Effector memory CD4-positive, alpha-beta T cell (primary cell): ENCODE data around the gene OGFOD1.

Experiments used
- DNase-seq, 3 donors: peaks; one replicate each; pipeline ENCODE4 v3.0.0-alpha.2; 2020
- H3K27ac ChIP-seq: 2 replicates; pipeline ENCODE4 v1.7.0; 2013; ENCODE audit warnings: mild to moderate bottlenecking, low read length, moderate library complexity; ENCODE audit not compliant: insufficient read depth, poor library complexity, severe bottlenecking
- H3K27me3 ChIP-seq: replicated peaks from 2 replicates; pipeline ENCODE4 v1.7.0; 2013; ENCODE audit warnings: mild to moderate bottlenecking, low read length; ENCODE audit not compliant: insufficient read depth, control insufficient read depth, poor library complexity, severe bottlenecking
- H3K36me3 ChIP-seq: 2 replicates; pipeline ENCODE4 v1.7.0; 2013; ENCODE audit warnings: mild to moderate bottlenecking, low read length, moderate library complexity; ENCODE audit not compliant: control insufficient read depth, insufficient read depth
- H3K4me1 ChIP-seq: 2 replicates; pipeline ENCODE4 v1.7.0; 2013; ENCODE audit warnings: low read length, mild to moderate bottlenecking; ENCODE audit not compliant: control insufficient read depth, insufficient read depth, poor library complexity, severe bottlenecking
- H3K4me3 ChIP-seq: 2 replicates; pipeline ENCODE4 v1.7.0; 2013; ENCODE audit warnings: low read length, low read depth, mild to moderate bottlenecking; ENCODE audit not compliant: insufficient read depth, poor library complexity, severe bottlenecking
- H3K9me3 ChIP-seq: 2 replicates; pipeline ENCODE4 v1.7.0; 2013; ENCODE audit warnings: mild to moderate bottlenecking, low read length, moderate library complexity; ENCODE audit not compliant: control insufficient read depth

OGFOD1 gene

DNA sequence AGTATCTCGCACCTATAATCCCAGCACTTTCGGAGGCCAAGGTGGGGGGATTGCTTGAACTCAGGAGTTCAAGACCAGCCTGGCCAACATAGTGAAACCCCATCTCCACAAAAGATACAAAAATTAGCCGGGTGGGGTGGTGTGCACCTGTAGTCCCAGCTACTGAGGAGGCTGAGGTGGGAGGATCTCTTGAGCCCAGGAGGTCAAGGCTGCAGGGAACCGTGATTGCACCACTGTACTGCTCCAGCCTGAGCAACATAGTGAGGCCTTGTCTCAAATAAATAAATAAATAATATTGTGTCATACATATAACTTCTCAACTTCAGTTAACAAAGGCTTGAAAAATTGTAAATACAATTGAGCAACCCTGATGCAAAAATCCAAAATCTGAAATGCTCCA is 34.2 kb upstream of the OGFOD1 start:
- Histone ChIP-seq H3K9me3 (no peaks in the 10 kb centered on the region), H3K4me1 (no peaks in the 10 kb centered on the region), H3K27me3 (no peaks in the 10 kb centered on the region), H3K27ac (no peak overlapping the region), H3K4me3 (no peak overlapping the region), H3K36me3 (no peaks in the 10 kb centered on the region)
- no peak for DNase-seq

DNA sequence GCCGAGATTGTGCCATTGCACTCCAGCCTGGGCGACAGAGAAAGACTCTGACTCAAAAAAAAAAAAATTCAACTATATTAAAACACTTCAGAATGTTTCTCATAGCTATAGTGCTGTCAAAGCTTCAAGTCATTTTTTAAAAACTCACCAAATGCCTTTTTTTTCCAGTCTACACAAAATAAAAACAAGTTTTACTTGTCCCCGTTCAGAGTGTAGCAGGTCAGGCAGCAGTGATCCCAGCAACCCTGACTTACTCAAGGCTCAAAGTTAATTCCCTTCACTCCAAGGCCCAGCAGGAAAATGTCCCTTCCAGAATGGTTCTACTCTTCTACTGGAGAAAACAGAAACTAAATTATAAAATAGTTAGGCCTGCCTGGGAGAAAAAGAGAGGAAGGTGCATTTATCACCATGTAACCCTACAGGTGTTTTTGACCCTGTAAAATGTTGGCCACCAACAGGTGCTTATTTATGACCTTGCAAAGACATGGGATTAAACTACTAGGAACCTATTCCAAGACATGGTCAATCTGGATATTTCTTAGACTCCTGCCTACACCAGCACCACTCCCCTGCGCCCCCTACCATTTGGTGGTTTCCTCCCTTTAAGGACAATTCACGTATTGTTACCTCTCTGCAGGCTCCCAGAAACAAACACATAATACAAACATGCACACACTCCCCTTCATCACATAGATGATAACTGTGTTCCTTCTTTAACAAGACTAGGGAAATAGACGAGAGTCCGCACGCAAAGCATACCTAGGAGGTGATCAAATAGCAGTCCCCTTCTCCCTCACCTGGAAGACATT is 31.4 kb upstream of the OGFOD1 start:
- Histone ChIP-seq H3K4me1 (peaks cover 4% of the 10 kb centered on the region), H3K27me3 (no peaks in the 10 kb centered on the region), H3K4me3 (no peak overlapping the region), H3K27ac (no peak overlapping the region), H3K36me3 (no peaks in the 10 kb centered on the region), H3K9me3 (no peaks in the 10 kb centered on the region)
- DNase-seq: no peak

DNA sequence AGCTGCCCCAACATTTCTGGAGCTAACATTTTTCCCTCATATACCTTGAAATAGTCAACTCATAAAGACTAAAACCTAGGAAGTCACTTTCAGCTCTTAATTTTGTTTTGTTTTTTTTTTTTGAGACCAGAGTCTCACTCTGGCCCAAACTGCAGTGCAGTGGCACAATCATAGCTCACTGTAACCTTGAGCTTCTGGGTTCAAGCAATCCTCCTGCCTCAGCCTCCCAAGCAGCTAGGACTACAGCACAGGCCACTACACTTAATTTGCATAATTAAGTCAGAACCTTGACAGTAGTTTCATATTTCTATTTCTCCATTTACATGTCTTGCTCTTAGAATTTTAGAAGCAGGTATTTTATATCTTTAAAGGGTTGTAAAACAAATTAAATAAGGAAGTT is 30.7 kb upstream of the OGFOD1 start:
- H3K4me1 ChIP-seq: peaks cover 4% of the 10 kb centered on the region
- H3K4me3 ChIP-seq: no peak overlapping the region
- H3K36me3 ChIP-seq: no peaks in the 10 kb centered on the region
- no peak for DNase-seq
- H3K27me3 ChIP-seq: no peaks in the 10 kb centered on the region
- H3K27ac ChIP-seq: no peak overlapping the region
- H3K9me3 ChIP-seq: no peaks in the 10 kb centered on the region

DNA sequence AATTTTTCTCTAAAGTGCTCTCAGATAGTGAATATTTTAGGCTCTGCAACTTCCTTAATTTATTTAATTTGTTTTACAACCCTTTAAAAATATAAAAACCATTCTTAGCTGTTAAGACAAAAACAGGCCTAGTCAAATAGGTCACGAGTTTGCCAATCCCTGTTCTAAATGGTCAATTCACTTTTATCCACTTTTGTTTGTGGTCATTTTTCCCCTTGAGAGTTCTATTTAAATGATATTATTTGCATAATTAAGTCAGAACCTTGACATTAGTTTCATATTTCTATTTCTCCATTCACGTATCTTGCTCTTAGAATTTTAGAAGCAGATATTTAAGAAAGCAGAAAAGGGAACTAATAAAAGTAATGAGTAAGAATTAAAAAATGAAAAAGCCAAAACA is 30.0 kb upstream of the OGFOD1 start:
- H3K36me3 ChIP-seq: no peaks in the 10 kb centered on the region
- no peak overlapping the region for H3K27ac ChIP-seq
- H3K9me3 ChIP-seq: no peaks in the 10 kb centered on the region
- peaks cover 4% of the 10 kb centered on the region for H3K4me1 ChIP-seq
- no peak overlapping the region for H3K4me3 ChIP-seq
- no peaks in the 10 kb centered on the region for H3K27me3 ChIP-seq
- DNase-seq: no peak

DNA sequence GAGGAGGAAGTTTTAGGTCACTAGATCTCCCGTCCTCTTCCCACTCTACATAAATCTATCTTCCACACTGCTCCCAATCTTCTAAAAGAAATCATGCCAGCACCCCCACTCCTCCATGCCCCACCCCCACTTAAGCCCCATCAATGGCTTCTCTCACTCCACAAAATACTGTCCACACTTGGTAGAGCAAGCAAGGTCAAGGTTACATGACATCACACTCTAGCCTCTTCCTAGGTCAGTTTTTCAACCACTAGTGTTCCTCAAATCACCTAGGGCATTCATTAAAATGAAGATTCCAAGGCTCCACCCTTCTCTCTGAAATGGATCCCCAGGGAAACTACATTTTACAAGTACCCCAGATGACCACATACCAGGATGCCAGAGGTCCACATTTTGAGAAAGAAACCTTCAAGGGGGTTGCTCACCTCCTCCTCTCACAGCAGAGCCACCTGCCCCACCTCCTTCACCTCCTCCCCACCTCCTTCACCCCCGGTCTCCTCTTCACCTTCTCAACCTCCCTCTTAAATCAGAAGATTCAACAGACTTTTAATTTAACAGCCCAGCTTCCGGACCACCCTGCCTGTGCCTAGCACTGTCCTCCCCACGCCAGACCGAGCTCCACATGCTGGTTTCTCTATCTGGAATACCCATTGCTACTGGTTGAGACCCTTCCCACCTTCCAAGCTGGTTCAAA is 29.2 kb upstream of the OGFOD1 start:
- H3K4me1 ChIP-seq: peaks cover 4% of the 10 kb centered on the region

DNA sequence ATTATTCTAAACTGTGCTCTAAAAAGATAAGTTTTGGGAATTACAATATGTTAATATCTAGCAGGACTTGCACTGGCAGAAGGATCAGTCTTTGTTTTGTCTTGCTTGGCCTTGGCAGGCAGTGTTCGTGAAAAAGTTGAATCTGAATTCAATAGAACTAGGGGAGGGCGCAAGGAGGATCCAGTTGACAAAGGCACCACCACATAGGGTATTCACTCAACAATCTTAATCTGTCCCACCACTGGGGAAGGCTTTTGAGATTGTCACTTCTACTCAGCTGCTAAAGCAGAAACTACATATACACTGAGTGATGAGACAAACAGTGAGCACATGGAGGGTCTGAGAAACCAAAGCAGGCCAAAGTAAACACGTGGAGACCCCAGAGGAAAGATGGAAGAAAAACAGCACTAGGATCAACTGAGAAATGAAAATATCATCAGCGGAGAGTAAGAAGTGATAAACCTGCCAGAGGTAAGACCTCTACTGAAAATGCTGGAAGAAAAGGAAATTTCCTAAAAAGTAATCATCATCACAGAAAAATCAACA is 28.4 kb upstream of the OGFOD1 start:
- H3K9me3 ChIP-seq: no peaks in the 10 kb centered on the region
- no peak for DNase-seq
- no peak overlapping the region for H3K27ac ChIP-seq
- no peaks in the 10 kb centered on the region for H3K36me3 ChIP-seq
- H3K4me3 ChIP-seq: no peak overlapping the region
- H3K27me3 ChIP-seq: no peaks in the 10 kb centered on the region
- peaks cover 4% of the 10 kb centered on the region for H3K4me1 ChIP-seq

More for the DNA sequence above, 29.2 kb upstream of the OGFOD1 start:
- DNase-seq: no peak
- no peak overlapping the region for H3K27ac ChIP-seq
- H3K4me3 ChIP-seq: no peak overlapping the region
- H3K36me3 ChIP-seq: no peaks in the 10 kb centered on the region
- H3K9me3 ChIP-seq: no peaks in the 10 kb centered on the region
- H3K27me3 ChIP-seq: no peaks in the 10 kb centered on the region

DNA sequence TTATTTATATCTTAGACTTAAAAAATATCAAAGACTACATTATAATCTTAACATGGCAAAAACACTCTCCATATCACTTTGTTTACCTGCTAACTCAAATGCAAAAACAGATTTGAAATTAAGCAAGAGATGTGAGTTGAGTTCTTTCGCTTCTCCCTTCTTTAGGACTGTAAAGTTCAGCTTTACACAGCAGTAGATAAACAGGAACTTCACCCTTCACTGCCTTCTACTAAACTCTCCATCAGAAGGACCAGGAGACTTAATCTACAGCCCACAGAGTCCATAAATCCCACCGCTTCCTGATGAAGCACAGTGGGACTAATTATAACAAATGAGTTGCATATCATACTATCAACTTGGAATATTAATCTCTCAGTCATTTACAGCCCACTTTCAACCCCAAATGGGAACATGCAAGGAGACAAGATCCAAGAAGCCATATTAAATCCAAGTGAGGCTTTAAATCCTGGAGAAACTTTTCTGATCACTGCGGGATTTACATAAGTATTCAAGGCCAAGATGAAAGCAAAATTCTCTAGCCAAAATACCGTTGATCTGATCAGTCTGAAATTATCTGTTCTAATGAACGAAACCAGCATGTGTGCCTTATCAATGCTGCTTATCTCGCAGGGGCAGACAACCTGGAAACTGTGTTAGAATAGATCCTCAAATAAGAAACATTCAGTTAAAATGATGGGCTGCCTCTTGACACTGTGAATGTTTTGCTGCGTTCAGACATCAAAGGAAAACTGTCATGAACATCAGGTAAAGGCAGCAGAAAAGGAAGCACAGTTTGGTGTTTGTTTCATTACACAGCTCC is 27.6 kb upstream of the OGFOD1 start:
- Histone ChIP-seq H3K9me3 (no peaks in the 10 kb centered on the region), H3K27ac (peak overlapping the region; percentile 65), H3K27me3 (no peaks in the 10 kb centered on the region), H3K4me3 (peak overlapping the region; percentile 67), H3K36me3 (no peaks in the 10 kb centered on the region), H3K4me1 (peaks cover 4% of the 10 kb centered on the region)
- no peak for DNase-seq

DNA sequence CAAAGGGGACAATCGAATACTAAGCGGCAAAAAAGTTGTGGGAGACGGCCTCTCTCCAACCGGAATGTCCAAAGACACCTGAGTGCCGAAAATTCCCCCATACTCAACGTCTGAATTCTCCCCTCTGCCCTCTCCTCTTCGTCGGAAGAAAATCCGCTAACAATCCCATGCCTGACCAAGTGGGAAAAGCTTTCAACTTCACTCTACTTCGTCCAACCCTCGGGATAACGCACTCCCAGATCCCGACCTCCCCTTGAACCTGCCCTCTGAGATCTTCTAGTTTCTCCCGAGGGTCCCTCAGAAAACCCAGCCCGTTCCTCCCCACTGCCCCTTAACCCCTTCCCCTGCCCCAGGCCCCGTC is 27.0 kb upstream of the OGFOD1 start:
- H3K27ac ChIP-seq: peak overlapping the region; percentile 65
- DNase-seq: no peak

DNA sequence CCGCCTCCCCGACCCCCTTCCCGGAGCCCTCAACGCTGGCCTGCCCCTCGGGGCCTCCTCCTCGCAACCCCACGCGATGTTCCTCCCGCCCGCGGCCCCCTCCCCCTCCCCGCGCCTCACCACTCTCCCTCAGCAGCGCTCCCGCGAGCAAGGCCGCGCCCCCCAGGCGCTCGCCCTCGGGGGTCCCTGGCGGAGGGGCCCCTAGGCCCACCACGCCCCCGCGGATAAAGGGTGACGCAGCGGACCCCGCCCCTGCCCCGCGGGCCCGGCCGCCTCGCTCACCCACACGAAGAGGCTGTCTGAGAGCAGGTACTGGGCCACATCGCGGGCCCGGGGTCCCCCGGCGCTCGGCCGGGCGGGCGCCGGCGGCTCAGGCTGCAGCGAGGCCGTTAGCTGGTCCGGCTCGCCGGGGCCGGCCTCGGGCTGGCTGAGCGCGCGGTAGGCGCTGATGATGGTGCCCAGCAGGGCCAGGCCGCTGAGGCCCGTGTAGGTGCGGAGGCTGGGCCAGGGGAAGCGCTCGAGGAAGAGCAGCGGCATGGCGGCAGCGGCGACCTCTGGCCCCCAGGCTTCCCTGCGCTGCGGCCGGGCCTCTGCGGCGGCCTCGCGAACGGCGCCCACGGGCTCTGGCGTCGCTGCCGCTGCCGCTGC is 26.4 kb upstream of the OGFOD1 start:
- Histone ChIP-seq H3K36me3 (no peaks in the 10 kb centered on the region), H3K27ac (peak overlapping the region; percentile 65), H3K27me3 (no peaks in the 10 kb centered on the region), H3K4me1 (peaks cover 4% of the 10 kb centered on the region), H3K4me3 (peak overlapping the region; percentile 67), H3K9me3 (no peaks in the 10 kb centered on the region)
- DNase-seq: peak; percentile 2 to 24 (median 21)

More for the DNA sequence above, 27.0 kb upstream of the OGFOD1 start:
- Histone ChIP-seq H3K4me3 (peak overlapping the region; percentile 67), H3K4me1 (peaks cover 4% of the 10 kb centered on the region), H3K36me3 (no peaks in the 10 kb centered on the region), H3K27me3 (no peaks in the 10 kb centered on the region), H3K9me3 (no peaks in the 10 kb centered on the region)
